ENCODE measurements around the gene HSPA2.

GRCh38 chr14:64581363-64581762, 40.8 kb downstream of the HSPA2 start:
- no peak for TF ChIP-seq POLR2A (IDR thresholded peaks at IDR 0.05; ENCODE audit: insufficient read depth in 1 of 2, low read depth in 2 of 2, low read length in 2 of 2)
- TF ChIP-seq, protein P1, sequence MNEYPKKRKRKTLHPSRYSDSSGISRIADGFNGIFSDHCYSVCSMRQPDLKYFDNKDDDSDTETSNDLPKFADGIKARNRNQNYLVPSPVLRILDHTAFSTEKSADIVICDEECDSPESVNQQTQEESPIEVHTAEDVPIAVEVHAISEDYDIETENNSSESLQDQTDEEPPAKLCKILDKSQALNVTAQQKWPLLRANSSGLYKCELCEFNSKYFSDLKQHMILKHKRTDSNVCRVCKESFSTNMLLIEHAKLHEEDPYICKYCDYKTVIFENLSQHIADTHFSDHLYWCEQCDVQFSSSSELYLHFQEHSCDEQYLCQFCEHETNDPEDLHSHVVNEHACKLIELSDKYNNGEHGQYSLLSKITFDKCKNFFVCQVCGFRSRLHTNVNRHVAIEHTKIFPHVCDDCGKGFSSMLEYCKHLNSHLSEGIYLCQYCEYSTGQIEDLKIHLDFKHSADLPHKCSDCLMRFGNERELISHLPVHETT (CRISPR knock-in tag; conservative IDR thresholded peaks at IDR 0.05) = no peak
- TF ChIP-seq ZC3H13 (CRISPR knock-in tag; IDR thresholded peaks at IDR 0.05) = no peak
- TF ChIP-seq SATB2 (CRISPR knock-in tag; IDR thresholded peaks at IDR 0.05) = no peak
- no peak for TF ChIP-seq CEBPB (IDR thresholded peaks at IDR 0.05; ENCODE audit: borderline replicate concordance, low read depth, low read length)
- no peak for TF ChIP-seq ZNF704 (CRISPR knock-in tag; IDR thresholded peaks at IDR 0.05; ENCODE audit: borderline replicate concordance)
- TF ChIP-seq, protein P2, sequence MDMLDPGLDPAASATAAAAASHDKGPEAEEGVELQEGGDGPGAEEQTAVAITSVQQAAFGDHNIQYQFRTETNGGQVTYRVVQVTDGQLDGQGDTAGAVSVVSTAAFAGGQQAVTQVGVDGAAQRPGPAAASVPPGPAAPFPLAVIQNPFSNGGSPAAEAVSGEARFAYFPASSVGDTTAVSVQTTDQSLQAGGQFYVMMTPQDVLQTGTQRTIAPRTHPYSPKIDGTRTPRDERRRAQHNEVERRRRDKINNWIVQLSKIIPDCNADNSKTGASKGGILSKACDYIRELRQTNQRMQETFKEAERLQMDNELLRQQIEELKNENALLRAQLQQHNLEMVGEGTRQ (IDR thresholded peaks at IDR 0.05; ENCODE audit: low read depth, low read length) = no peak
- TF ChIP-seq, protein P2 (CRISPR knock-in tag; IDR thresholded peaks at IDR 0.05; ENCODE audit: borderline replicate concordance) = no peak
- TF ChIP-seq ZNF431 (CRISPR knock-in tag; IDR thresholded peaks at IDR 0.05; ENCODE audit: borderline replicate concordance, low read depth) = no peak
- no peak for TF ChIP-seq NR2C2 (CRISPR knock-in tag; IDR thresholded peaks at IDR 0.05; ENCODE audit: borderline replicate concordance)
- TF ChIP-seq CTCF (CRISPR knock-in tag; IDR thresholded peaks at IDR 0.05) = no peak
